Cortex of kidney (tissue), 1 donor: ENCODE results near the gene CNMD.
"Not testable (repeated sequence)": the region's sequence is repeated elsewhere in the genome, so short reads cannot be mapped to it uniquely, and the experiment has no call there.

Source experiments
- DNase-seq: peaks from one replicate; lab custom pipeline; 2025; lab: John Stamatoyannopoulos, UW

CNMD gene

DNA sequence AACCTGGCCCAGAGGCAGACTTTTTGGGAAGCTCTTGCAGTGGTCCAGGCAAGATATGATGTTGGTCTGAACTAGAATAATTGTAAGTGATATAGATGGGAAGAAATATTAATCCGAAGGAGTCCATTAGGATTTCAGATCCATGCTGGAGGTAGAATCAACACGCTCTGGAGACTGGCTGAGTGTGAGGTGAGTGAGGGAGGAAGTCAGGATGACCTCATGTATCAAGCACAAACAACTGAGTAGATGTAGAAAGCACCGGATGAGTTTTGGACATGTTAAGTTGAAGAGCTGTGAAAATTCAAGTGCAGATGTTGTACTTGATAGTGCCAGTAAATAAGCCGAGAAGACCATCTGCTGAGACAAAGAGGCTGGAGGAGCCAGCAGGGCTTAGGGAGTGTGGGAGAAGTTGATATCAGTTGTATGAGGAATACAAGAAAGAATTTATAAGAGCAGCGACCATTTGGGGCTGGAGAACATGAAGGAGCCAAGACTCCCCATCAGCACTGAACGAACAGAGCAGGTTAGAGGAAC lies 5.3 kb upstream of the CNMD start:
- DNase-seq: no peak

DNA sequence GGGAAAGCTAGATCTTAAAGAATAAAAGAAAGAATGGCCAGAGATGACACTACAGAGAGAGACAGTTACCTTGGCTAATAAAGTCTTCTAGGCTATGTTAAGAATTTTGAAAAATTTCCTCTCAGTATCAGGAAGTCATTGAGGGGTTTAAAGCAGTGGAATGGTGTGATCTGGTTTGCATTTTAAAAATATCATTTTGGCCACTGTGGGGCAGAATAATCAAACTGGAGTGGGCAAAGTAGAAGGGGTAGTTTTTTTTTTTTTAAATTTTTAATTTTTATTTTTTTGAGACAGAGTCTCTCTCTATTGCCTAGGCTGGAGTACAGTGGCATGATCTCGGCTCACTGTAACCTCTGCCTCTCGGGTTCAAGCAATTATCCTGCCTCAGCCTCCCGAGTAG lies 4.4 kb upstream of the CNMD start:
- DNase-seq: no peak

DNA sequence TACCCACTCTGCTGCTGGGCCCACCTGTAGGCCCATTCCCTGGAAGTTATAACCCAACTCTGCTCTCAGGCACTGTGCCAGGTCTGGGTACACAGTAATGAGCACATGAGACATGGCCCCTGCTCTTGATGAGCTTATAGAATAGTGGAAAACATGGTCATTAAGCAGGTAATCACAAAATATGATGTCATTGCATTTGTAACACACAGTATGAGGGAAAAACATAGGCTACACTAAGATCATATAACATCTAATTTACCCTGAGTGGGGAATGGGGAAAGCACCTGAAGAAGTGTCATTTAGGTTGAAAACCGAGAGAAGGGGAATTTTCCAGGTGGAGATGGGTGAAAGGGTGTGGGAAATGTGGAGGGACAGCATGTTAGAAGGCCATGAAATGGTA lies 3.9 kb upstream of the CNMD start:
- no peak for DNase-seq

- no peak for DNase-seq
These were observed 727 bp downstream of the CNMD start for GRCh38 chr13:52738719-52739467.

- DNase-seq: no peak
These were observed 1.7 kb downstream of the CNMD start for GRCh38 chr13:52737965-52738364.

- no peak for DNase-seq
These were observed 2.2 kb downstream of the CNMD start for GRCh38 chr13:52737451-52737850.

DNA sequence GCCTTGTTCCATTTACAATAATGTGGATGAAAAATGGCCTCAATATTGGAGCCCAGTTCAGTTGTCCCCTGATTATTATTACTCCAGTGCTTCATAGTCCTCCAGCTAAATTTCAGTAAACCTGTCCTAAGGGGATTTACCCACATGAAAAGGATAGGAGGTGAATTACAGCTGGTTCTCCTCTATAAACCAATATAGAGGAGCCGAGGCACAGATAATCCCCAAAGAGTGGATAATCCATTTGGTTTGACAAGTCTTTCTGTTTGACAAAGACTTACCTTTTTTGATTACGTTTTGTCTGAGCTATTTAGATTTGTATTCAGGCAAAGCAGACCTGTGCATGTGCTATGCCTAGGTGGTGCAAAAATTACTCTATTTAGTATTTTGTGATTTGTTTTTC lies 2.7 kb downstream of the CNMD start:
- no peak for DNase-seq

DNA sequence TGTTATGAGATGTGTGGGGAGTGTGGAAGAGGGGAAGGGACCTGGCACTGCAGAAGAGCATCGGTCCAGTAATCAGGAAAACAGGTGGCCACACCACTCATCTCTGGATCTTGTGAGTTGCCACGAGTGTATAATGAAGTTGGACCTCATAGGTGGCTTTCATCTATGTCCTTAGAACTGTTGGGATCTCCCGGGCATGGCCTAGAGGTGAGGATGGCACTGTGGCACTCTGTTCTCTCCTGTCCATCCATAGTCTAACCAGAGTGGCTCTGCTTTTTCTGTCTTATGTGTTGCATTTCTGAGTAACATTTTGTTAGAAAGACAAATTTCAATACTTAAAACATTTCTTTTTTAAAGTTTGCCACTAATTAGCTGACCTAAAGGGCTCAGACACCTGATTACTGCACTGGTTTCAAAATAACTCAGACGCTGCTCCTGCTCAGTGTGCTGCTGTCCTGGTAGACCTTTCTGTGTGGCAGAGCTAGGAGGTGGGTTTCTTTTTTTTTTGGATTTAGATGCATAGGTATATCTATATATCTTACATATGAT lies 5.5 kb downstream of the CNMD start:
- no peak for DNase-seq

DNA sequence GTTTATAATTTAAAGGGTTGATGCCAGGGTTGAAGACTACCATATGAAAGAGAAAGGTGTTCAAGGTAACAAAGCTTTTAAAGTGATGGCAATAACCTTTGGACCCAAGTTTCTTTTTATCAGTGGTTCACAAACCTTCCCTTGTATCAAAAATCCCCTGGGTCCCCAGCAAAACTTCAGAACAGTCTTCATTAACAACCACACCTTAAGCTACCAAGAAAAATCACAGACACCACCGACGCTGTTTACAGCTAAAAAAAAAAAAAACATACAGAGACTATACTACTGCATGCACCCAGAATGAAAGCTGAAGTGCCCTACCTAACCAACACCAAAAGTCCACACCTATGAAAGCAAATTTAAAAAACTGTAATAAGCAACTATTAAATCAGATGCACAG lies 13.4 kb downstream of the CNMD start:
- DNase-seq: no peak

- DNase-seq: no peak
These were observed 14.3 kb downstream of the CNMD start for GRCh38 chr13:52725302-52725701.

DNA sequence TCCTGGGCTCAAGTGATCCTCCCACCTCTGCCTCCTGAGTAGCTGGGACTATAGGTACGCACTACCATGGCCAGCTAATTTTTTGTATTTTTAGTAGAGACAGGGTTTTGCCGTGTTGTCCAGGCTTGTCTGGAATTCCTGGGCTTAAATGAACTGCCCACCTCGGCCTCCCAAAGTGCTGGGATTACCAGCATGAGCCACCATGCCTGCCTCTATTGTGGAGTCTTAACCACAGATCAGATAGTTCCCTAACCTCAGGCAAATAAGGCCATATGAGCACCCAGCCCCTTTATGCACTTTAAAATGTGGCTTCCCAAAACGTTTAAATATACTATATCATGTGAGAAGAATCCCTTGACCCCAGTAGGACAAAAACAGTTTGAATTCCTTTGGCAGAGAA lies 16.4 kb downstream of the CNMD start:
- DNase-seq: no peak

- not testable (repeated sequence) for DNase-seq
These were observed 18.3 kb downstream of the CNMD start for GRCh38 chr13:52721356-52721755.

DNA sequence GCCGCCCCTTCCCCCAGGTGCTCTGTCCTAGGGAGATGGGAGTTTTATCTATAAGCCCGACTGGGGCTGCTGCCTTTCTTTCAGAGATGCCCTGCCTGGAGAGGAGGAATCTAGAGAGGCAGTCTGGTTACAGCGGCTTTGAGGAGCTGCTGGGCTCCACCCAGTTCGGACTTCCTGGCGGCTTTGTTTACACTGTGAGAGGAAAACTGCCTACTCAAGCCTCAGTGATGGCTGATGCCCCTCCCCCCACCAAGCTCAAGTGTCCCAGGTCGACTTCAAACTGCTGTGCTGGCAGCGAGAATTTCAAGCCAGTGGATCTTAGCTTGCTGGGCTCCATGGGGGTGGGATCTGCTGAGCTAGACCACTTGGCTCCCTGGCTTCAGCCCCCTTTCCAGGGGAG lies 18.7 kb downstream of the CNMD start:
- DNase-seq: not testable (repeated sequence)

DNA sequence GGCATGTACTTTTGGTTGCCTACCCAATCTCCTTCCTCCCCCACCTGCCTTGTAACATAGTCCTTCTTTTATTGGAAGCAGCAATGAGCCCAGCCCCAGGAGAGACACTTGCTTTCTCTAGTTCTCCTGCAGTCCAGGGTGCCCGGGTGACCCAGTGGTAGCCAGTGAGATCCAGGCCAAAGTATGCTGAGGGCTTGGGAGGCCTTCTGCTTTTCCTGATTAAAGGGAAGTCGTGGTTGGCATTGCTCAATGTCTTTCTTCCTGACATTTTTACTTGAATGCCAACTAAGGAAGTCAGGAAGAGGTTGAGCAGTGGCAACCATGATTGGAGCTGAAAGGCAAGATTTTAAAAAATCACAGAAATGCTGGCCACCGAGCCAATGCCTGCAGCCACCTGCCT lies 25.7 kb downstream of the CNMD start:
- no peak for DNase-seq

DNA sequence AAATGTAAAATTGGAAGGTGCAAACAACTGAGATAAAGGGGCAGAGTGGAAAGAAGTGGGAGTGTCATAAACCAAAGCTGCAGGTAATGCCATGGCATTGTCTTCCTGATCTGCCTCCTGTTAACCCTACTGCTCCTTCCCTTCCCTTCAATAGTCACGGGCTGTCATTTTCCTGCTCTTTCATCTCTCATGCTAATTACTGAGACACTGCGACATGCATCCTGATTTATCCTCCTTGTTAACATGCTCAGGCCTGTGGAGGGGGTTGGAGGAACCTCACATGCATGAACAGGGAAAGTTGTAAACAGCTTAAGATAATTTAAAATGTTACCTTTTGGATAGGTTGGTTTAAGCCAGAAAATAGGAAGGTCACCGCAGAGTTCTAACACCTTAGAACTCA lies 27.2 kb downstream of the CNMD start:
- DNase-seq: no peak

GRCh38 chr13:52711286-52711685 lies 28.3 kb downstream of the CNMD start:
- no peak for DNase-seq

DNA sequence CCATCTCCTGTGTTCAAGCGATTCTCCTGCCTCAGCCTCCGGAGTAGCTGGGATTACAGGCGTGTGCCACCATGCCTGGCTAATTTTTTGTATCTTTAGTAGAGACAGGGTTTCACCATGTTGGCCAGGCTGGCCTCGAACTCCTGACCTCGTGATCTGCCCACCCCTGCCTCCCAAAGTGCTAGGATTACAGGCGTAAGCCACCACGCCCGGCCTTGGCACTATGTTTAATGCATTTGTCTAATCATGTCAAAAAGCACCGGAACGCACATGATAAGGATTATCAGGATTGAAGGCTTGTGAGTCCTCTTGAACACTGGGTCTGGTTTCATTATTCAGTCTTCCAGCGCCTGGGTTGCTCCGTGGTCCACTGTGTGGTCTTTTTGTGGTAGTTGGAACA lies 31.4 kb downstream of the CNMD start:
- not testable (repeated sequence) for DNase-seq

- no peak for DNase-seq
These were observed 32.2 kb downstream of the CNMD start for GRCh38 chr13:52707375-52707774.

- no peak for DNase-seq
These were observed 33.5 kb downstream of the CNMD start for GRCh38 chr13:52706081-52706480.

GRCh38 chr13:52703482-52703881 lies 36.1 kb downstream of the CNMD start:
- DNase-seq: no peak

GRCh38 chr13:52701728-52702465 lies 37.7 kb downstream of the CNMD start:
- DNase-seq: no peak

GRCh38 chr13:52696566-52696965 lies 43.1 kb downstream of the CNMD start:
- DNase-seq: no peak

DNA sequence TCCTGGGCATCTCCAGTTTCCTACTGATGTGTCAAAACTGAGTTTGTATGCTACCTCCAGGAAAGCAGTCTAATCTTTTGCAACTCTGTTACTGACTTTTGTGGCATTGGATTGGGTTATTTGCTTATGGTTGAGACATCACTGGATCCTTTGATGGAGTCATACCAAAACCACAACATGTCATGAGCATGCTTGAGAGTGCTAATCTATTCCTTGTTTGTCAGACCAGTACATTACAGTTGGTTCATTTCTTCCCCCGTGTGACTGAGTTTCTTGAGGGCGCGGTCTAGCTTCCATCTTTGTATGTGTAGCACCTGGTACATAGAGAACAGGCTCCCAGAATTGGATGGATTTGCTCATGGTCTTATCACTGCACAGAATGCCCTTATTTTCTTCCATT lies 43.8 kb downstream of the CNMD start:
- no peak for DNase-seq
